Inflammatory macrophage treated with lipopolysaccharide for 4 hours (primary cell): Measurements from ENCODE around the gene RNF224.
"Not testable (repeated sequence)": the region's sequence is repeated elsewhere in the genome, so short reads cannot be mapped to it uniquely, and the experiment has no call there.

Source experiments
- DNase-seq: peaks from one replicate; pipeline ENCODE4 v3.0.0-alpha.2; 2020

The RNF224 gene

DNA sequence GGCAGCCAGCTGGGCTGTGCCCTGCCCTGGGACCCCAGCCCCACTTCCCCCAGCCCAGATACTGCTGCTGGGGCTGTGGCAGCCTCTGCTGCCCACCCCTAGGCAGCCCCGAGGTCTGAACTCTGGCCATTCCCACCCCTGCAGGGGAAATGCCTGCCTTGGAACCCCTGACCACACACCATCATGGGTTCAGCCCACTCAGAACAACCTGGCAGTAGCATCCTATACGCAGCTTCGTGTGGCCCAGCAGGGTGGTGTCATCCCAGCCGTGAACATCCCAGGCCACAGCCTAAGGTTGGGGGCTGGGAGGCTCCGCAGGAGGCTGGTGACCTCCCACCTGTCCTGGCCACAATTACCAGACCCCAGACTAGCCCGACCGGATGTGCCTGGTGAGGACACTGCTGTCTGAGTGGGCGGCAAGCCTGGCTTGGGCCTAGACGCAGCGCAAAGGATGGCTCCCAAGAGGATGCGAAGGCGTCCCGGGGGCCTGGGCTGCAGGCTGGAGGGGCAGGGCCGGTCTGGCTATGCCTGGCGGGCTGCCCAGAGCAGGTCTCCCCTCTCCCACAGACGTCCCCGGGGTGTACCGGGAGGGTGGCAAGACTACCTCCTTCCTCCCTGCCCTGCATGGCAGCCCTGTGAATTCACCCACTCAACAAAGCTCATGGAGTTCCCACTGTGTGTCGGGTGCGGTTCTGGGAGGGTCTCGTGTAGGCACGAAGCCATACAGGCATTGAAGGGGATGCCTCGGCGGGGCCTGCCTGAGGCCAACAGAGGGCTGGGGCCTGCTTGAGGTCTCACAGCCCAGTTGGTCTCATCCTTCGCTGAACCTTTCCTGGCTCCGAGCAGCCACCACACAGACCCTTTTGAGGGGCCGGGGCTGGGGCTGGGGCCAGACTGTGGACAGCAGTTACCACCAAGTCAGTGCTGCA lies 1.9 kb downstream of the RNF224 start:
- no peak for DNase-seq

DNA sequence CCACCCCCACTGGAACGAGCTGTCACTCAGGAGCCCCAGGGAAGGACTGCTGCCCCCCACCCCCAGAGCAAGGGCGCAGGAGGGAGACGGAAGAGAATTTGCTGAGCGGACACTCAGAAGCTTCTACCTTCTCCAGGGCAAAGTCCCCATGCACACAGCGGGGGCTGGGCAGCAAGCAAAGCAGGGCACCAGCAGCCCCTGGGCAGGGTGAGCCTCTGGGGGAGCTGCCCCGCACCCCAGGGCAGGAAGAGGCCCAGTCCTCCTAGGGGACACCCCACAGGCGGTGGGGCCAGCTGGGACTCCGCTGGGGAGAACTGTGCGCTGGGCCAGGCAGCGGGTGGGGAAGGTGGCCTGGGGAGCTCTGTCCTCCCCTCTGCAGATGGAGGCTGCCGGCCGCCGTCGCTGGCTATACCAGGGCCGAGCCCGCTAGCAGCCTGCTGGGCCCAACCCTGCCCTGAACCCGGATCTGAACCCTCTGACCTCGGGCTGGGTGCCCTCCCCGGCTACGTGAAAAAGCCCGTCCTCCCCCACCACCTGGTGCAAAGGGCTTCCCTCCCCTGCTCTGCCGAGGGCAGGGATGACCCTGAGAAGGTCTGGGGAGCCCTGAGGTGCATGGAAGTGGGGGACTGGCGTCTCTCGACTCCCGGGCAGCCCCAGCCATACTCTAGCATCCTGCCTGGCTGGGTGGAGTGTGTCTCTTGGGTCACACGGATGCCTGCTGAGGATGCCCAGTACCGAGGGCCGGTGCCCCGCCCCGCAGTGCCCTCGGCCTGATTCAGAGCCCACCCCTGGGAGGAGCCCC lies 2.8 kb downstream of the RNF224 start:
- no peak for DNase-seq

DNA sequence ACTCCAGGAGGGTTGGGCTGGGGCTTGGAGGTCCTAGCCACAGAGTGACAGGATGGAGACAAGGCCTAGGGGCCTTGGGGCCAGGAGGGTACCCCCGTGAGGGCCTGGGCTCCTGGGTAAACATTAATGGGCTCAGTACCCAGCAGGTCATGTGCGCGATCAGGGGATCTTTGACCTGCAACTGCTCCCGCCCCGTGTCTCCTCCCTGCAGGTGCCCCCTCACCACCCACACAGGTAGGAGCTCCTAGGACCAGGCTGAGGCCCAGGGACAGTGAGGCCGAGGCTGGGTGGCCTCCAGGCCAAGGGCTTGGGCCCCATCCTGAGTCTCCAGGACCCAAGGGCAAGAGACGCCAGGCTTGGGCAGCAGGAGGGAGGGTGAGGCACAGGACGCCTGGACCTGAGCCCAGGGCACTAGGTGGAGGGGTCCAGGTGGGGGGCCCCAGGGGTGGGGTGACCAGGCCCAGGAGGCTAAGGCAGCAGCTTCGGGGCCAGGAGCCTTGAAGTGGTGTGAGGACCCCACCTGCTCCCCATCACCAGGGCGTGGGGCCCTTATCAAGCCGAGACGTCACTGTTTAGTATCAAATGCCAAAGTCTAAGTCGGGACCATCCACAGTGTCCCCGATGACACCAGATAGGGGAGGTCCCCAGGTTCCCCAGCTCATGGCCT lies 3.5 kb downstream of the RNF224 start, which contains the start of gene SLC34A3:
SLC34A3 (plus strand) TSS at position 197 of the 667 bp plus-strand sequence. CDS start 802 bp downstream, outside the sequence.
- no peak for DNase-seq

DNA sequence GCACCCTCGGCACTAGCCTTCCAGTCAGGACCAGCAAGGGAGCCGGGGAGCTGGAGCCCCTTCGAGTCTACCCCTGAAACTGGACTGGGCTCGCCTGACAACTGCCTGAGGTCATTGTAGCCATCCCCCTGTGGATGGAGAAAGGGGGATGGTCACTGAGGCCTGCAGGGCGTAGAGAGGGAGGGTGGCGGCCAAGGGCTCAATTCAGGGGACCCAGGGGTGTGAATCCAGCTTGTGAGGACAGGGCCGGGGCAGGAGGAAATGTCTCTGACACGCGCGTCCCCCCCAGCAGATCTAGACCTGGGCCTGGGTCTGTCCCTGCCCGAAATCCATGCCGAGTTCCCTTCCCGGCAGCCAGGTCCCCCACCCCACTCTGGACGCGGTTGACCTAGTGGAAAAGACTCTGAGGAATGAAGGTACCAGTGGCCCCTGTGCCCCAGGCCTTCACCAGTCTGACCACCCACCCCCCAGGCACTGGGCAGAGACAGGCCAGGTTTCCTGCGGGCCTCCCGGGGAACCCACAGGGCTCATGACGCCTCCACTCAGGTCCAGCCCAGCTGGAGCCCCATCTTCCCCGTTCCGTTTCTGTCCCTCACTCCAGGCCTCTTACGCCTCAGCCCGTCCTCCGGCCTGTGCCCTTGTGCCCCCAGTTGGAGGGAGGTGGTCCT lies 4.2 kb downstream of the RNF224 start:
- DNase-seq, result no peak

DNA sequence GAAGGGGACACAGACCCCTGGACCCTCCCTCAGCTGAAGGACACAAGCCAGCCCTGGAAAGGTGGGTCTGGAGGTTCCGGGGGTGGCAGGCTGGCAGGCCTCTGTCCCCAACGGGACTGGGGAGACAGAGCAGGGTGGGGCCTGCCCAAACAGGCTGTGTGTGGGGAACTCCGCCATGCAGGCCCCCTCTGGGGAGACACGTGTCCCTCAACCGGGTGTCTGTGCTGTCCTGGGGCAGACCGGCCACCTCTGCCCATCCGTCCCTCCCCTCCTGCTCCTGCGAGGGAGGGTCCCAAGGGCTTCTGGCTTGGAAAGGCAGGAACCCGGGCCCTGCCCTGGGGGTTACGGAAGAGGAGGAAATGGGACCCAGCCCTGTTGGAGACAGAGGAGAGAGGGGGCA lies 4.8 kb downstream of the RNF224 start:
- no peak for DNase-seq

DNA sequence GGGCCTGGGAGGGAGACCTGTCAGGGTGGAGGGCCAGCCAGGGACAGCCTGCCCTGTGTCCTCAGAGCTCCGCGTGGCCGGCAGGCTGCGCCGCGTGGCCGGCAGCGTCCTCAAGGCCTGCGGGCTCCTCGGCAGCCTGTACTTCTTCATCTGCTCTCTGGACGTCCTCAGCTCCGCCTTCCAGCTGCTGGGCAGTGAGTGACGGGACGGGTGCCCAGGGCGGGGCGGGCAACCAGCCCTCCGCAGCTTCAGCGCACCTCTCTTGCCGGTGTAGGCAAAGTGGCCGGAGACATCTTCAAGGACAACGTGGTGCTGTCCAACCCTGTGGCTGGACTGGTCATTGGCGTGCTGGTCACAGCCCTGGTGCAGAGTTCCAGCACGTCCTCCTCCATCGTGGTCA lies 5.2 kb downstream of the RNF224 start:
- no peak for DNase-seq

DNA sequence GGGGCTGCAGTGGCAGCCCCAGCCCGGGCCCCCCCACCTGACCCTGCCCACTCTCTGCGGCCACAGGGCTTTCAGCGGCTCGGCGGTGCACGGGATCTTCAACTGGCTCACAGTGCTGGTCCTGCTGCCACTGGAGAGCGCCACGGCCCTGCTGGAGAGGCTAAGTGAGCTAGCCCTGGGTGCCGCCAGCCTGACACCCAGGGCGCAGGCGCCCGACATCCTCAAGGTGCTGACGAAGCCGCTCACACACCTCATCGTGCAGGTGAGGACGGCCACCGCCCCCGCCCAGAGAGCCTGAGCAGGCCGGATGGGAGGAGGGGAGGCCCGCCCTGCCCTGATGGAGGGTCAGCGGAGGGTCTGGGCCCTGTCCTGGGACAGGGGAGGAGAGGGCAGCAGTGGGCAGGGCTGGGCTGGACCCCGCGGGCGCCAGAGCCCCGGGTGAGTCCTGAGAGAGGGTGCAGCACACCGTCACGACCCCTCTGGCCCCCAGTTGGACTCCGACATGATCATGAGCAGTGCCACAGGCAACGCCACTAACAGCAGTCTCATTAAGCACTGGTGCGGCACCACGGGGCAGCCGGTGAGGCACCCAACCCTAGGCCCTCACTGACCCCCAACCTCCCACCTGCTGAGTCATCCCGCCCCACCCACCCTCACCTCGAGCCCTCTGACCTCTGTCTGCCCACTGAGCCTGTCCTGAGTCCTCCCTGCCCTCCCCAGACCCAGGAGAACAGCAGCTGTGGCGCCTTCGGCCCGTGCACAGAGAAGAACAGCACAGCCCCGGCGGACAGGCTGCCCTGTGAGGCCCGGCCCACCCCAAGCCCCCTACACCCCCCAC lies 6.1 kb downstream of the RNF224 start:
- DNase-seq, result no peak

DNA sequence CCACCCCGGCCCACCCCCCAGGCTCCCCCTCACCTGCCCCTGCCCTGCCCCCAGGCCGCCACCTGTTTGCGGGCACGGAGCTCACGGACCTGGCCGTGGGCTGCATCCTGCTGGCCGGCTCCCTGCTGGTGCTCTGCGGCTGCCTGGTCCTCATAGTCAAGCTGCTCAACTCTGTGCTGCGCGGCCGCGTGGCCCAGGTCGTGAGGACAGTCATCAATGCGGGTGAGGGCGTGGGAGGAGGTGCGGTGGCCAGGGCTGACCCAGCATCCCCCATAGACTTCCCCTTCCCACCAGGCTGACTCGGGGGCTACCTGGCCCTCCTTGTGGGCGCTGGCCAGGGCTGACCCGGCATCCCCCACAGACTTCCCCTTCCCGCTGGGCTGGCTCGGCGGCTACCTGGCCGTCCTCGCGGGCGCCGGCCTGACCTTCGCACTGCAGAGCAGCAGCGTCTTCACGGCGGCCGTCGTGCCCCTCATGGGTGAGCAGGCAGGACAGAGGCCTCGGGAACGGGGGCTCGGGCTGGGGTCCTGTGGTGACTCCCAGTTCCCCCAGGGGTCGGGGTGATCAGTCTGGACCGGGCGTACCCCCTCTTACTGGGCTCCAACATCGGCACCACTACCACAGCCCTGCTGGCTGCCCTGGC lies 6.9 kb downstream of the RNF224 start:
- no peak for DNase-seq

DNA sequence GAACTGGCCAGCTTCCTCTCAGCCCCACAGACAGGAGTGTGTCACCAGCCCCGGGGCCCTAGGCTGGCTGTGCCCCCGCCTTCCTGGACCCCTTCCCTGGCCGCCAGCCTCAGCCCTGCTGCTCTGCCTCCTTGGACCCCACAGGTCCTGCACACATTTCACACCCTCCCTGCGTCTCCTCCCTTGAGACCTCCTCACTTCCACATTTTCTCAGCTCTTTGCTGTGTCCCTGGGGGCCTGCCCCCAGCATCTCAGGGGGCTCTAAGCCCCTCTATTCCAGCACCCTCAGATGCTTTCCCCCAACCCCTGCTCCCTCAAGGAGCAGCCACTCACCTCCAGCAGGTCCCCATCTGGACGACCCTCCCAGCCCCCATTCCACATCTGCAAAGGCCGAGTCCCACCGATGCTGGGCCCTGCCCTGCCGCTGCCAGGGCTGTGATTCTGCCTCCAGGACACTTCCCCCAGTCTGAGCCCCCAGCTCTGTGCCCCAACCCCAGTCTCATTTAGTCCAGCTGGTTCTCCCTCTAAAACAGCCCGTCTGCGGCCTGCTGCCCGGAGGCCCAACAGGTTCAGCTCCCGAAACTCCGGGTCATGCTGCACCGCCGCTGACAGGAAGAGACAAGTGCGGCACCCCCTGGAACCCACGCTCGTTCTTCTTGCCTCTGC lies 7.6 kb downstream of the RNF224 start:
- DNase-seq, result no peak

DNA sequence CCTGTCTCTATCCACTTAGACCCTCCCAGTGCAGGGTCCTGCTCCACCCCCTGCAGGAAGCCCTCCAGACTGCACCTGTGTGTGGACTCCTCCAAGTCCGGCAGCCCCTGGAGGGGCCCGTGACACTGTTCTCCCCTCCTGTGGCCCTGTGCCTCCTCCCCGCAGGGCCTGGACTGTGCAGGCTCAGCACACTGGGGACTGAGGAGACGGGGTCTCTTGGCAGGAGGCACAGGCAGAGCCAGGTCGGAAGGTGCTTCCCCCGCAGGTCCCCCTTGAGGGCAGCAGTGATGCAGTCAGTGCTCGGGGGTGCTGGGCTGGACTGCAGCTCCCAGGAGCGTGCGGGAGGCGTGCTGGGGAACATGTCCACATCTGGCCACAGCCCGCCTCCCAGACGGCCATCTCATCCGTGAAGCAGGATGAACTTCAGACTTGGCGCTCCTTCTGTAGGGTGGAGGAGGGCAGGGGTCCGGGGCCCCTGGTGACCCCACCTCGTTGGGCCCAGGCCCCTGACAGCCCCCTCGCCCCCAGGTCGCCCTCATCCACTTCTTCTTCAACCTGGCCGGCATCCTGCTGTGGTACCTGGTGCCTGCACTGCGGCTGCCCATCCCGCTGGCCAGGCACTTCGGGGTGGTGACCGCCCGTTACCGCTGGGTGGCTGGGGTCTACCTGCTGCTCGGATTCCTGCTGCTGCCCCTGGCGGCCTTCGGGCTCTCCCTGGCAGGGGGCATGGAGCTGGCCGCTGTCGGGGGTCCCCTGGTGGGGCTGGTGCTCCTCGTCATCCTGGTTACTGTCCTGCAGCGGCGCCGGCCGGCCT lies 8.3 kb downstream of the RNF224 start:
- no peak for DNase-seq

DNA sequence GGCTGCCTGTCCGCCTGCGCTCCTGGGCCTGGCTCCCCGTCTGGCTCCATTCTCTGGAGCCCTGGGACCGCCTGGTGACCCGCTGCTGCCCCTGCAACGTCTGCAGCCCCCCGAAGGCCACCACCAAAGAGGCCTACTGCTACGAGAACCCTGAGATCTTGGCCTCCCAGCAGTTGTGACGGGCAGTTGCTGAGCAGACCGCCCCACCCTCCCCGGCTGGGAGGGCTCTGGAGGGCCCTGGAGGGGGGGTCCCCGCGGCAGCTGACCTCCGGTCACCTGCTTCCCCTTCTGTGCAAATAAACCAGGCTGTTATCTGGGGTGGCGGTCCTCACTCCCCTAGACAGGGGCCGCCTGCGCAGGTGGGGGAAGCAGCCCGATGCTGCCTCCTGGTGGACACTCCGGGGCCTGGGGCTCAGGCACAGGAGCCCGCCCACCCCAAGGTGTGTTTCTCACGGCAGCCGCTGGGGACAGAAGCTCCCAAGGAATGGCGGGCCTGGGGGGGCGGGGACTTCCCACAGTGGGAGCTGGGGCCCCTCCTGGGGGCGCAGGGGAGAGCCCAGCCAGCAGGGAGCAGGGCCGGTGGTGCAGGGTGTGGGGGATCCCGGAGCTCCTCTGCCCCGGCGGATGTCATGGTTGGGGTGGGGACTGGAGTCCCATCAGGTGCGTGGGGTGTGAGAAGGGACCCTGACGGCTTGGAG lies 9.1 kb downstream of the RNF224 start:
- DNase-seq, result peak; percentile 81

DNA sequence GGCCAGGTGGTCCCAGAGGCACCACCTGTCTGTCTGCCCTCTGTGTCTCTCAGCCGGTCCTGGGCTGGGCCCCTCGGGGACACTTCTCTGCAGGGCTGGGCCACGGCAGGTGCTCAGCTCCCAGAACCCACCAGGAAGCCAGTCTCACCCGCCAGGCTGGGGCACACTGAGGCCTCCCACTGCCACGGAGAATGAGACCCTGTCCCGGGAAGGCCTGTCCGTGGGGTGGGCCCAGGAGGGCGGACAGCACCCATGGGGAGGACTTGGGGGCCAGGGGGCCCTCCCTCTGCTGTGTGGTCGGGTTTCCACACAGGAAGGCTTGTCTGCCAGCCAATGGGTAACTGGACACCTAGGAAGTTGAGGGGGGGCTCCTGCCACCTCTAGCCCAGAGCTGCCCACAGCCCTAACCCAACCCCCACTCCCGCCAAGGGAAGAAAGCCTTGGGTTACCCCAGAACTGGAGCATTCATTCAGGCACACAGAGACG lies 9.7 kb downstream of the RNF224 start:
- no peak for DNase-seq

DNA sequence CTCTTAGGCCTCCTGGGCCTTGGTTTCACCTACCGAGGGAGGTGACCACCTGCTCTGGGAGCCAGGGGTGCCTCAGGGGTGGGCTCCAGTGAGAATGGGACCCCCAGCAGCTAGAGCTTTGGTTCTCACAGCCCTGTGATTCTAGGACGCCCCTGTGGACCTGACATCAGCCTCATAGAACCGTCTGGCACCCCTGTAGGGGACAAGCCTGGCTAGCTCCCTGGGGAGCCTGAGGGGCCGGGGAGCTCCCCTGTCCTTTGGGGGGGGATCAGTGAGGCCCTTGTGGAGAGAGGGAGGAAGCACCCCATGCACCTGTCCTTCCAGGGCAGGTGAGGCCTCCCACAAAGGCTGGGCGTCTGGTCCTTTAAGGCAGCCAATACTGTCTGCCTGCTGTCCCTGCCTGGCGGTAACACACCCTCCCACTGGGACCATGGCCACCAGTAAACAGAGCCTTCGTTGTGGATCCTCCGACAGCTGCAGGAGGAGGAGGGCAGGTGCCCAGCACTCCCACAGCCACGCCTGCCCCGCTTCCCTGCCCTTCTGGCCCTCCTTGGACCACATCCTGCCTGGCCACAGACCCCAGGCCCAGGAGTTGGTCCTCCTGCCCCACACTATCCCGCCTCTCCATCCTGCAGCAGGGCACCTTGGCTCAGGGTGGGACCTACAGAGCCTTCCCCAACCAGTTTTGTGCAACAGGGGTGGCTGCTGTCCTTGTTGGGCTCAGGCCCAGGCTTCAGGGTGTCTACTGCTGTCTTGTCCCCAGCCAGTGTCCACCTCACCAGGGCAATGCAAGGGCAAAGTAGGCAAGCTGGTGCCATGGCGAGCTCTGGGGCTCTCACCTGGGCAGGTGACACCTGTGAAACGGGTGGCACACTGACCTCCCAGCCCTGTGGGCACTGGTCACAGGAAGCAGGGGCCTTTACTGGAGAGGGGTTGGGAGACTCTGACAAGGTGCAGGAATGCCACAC lies 10.7 kb downstream of the RNF224 start:
- no peak for DNase-seq

DNA sequence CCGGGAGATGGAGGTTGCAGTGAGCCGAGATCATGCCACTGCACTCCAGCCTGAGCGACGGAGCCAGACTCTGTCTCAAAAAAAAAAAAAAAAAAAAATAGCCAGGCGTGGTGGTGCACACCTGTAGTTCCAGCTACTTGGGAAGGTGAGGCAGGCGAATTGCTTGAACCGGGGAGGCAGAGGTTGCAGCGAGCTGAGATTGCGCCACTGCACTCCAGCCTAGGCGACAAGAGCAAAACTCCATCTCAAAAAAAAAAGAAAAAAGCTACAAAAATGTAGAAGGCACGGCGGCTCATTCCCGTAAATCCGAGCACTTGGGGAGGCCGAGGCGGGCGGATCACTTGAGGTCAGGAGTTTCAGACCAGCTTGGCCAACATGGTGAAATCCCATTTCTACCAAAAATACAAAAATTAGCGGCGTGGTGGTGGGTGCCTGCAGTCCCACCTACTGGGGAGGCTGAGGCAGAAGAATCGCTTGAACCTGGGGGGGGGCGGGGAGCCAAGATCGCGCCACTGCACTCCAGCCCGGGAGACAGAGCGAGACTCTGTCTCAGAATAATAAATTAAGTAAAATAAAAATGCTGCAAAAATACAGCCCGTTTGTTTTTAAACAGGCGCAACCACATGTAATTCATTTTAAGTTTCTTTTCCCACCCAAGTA lies 12.4 kb downstream of the RNF224 start:
- DNase-seq, result not testable (repeated sequence)

DNA sequence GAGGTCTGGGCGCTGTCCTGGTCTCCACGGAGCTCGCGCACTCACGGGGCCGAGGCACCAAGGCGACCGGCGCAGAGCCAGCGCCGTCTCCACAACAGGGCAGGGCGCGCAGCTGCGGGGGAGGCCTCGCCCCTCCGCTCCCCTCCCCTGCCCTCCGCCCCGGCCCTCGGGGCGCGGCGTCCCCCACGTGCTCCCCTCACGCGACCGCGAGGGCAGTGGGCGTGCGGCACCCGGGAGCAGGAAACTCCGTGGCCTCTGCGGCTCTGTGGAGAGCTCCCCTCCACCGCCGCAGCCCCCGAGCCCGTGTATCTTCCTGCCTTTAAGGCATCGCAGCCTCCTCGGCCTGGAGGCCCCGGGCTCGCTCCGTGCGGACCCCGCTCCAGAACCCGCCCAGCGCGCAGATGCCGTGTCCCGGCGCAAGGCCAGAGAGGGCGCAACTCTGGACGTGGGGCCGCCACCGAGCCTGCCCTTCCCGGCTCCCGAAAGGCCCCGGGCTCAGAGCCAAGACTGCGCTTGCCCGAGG lies 13.1 kb downstream of the RNF224 start:
- DNase-seq, result peak; percentile 54

DNA sequence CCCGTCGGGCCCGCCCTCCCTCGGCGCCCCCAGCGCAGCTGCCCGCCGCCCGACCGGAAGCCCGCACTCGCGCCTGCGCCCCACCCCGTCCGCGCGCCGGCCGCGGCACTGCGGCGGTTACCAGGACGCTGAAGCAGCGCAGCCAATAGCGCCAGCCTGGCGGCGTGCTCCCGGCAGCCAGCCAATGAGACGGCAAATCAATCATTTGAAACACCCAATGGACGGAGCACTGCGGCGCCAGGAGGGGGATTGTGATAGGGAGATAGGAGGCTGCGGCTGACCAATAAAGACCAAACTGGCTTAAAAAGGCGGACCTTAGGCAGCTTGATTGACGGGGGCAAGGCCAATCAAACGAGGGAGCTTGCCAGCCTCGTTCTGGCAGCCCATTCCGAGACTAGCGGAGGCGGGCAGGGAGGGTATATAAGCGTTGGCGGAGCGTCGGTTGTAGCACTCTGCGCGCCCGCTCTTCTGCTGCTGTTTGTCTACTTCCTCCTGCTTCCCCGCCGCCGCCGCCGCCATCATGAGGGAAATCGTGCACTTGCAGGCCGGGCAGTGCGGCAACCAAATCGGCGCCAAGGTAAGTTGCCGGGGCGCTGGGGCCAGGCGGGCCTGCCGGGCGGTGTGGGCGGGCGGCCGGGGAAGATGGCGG lies 13.7 kb downstream of the RNF224 start, which contains the start of gene TUBB4B:
TUBB4B (plus strand) TSS at position 447 of the 649 bp plus-strand sequence; CDS start at position 521, 74 bp downstream.
- peak; percentile 100 for DNase-seq
